ENCODE measurements around the gene ITGB7.
A peak's percentile ranks its signal among the peaks of the same experiment; 100 is the strongest.

Gene ITGB7

DNA sequence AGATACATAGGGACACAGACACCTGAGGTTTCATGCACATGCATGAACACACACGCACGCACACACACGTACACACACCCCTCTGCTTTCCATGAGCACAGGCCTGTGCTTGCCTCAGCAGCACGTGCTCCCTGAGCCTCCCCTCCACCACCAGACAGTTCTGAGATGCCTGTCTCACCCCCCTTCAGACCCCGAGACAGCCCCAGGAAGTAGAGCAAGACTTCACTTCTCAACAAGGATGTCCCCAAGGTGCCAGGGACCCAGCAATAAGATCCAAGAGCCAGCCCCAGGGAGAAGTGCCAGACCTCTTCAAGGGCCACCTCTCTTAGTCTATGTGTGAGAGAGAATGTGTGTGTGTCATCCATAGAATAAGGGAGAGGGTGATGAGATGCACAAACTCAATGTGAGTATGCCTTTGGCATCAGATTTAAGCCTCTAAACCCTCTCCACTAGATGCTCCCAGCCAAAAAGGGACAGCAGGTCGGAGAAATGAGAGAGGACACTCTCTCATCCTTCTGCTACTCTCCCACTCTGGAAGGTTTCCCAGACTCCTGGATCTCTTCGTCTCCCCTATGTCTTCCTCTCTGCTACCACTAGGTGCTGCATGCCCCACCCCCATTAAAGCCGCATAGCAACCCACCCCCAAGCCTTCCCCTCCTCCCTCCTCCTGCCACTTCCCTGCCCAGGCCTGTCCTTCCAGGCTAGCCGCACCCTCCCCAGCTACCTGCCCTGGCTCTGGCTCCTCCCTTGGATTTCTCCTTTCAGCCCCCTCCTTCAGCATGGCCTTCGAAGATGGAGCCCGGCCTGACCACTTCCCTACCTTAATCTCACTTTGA, 17.2 kb upstream of the ITGB7 start (continued):
- TF ChIP-seq, protein P1, sequence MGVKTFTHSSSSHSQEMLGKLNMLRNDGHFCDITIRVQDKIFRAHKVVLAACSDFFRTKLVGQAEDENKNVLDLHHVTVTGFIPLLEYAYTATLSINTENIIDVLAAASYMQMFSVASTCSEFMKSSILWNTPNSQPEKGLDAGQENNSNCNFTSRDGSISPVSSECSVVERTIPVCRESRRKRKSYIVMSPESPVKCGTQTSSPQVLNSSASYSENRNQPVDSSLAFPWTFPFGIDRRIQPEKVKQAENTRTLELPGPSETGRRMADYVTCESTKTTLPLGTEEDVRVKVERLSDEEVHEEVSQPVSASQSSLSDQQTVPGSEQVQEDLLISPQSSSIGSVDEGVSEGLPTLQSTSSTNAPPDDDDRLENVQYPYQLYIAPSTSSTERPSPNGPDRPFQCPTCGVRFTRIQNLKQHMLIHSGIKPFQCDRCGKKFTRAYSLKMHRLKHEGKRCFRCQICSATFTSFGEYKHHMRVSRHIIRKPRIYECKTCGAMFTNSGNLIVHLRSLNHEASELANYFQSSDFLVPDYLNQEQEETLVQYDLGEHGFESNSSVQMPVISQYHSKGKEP (tag by site-specific recombination; IDR thresholded peaks at IDR 0.05), result no peak

DNA sequence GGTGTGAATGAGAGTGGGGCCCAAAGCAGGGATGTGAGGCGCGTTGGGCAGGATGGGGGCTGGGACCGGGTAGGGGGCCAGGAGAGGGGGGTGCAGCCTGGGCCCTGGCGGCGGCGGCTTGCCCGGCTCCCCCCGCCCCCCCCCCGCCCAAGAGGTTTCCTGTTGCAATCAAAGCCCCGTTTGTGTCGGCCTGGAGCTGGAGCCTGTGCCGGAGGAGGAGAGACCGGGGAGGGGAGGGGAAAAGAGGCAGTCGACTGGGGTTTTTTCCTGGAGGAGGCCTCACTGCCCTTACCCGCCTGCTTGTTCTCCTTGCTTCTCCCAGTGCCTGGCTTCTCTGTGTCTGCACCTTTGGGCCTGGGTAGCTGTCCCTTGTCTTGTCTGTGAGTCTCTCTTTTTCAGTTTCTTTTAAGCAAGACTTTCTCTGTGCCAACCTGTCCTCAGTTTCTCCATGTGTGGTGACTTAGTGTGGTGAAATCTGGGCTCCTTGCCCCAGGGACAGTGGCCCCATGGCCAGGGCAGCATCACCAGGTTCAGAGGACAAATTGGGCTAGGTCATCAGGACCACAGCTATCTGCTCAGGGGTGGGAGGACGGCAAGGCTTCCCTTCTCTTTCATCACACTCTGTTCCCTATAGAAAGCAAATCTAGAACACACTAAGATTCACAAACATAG, 16.5 kb upstream of the ITGB7 start:
- no peaks in the 10 kb centered on the region for H3K9me3 ChIP-seq (ENCODE audit: control insufficient read depth, insufficient read depth, low read depth, low read length)
- peak; percentile 50; the same call in 1 of the 2 replicates for TF ChIP-seq PRDM1 (tag by site-specific recombination; IDR thresholded peaks at IDR 0.05)
- TF ChIP-seq, protein P2, sequence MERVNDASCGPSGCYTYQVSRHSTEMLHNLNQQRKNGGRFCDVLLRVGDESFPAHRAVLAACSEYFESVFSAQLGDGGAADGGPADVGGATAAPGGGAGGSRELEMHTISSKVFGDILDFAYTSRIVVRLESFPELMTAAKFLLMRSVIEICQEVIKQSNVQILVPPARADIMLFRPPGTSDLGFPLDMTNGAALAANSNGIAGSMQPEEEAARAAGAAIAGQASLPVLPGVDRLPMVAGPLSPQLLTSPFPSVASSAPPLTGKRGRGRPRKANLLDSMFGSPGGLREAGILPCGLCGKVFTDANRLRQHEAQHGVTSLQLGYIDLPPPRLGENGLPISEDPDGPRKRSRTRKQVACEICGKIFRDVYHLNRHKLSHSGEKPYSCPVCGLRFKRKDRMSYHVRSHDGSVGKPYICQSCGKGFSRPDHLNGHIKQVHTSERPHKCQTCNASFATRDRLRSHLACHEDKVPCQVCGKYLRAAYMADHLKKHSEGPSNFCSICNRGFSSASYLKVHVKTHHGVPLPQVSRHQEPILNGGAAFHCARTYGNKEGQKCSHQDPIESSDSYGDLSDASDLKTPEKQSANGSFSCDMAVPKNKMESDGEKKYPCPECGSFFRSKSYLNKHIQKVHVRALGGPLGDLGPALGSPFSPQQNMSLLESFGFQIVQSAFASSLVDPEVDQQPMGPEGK (tag by site-specific recombination; IDR thresholded peaks at IDR 0.05), result peak; percentile 41
- TF ChIP-seq, protein P3, sequence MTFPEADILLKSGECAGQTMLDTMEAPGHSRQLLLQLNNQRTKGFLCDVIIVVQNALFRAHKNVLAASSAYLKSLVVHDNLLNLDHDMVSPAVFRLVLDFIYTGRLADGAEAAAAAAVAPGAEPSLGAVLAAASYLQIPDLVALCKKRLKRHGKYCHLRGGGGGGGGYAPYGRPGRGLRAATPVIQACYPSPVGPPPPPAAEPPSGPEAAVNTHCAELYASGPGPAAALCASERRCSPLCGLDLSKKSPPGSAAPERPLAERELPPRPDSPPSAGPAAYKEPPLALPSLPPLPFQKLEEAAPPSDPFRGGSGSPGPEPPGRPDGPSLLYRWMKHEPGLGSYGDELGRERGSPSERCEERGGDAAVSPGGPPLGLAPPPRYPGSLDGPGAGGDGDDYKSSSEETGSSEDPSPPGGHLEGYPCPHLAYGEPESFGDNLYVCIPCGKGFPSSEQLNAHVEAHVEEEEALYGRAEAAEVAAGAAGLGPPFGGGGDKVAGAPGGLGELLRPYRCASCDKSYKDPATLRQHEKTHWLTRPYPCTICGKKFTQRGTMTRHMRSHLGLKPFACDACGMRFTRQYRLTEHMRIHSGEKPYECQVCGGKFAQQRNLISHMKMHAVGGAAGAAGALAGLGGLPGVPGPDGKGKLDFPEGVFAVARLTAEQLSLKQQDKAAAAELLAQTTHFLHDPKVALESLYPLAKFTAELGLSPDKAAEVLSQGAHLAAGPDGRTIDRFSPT (tag by site-specific recombination; IDR thresholded peaks at IDR 0.05), result 0 out of 2 replicates have a peak, but pooled peaks have one; percentile 4
- TF ChIP-seq, protein P4, sequence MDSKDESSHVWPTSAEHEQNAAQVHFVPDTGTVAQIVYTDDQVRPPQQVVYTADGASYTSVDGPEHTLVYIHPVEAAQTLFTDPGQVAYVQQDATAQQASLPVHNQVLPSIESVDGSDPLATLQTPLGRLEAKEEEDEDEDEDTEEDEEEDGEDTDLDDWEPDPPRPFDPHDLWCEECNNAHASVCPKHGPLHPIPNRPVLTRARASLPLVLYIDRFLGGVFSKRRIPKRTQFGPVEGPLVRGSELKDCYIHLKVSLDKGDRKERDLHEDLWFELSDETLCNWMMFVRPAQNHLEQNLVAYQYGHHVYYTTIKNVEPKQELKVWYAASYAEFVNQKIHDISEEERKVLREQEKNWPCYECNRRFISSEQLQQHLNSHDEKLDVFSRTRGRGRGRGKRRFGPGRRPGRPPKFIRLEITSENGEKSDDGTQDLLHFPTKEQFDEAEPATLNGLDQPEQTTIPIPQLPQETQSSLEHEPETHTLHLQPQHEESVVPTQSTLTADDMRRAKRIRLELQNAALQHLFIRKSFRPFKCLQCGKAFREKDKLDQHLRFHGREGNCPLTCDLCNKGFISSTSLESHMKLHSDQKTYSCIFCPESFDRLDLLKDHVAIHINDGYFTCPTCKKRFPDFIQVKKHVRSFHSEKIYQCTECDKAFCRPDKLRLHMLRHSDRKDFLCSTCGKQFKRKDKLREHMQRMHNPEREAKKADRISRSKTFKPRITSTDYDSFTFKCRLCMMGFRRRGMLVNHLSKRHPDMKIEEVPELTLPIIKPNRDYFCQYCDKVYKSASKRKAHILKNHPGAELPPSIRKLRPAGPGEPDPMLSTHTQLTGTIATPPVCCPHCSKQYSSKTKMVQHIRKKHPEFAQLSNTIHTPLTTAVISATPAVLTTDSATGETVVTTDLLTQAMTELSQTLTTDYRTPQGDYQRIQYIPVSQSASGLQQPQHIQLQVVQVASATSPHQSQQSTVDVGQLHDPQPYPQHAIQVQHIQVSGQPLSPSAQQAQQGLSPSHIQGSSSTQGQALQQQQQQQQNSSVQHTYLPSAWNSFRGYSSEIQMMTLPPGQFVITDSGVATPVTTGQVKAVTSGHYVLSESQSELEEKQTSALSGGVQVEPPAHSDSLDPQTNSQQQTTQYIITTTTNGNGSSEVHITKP (tag by site-specific recombination; IDR thresholded peaks at IDR 0.05), result 0 out of 2 replicates have a peak, but pooled peaks have one; percentile 69
- TF ChIP-seq ZEB2 (tag by site-specific recombination; IDR thresholded peaks at IDR 0.05), result no peak
- TF ChIP-seq, protein P5, sequence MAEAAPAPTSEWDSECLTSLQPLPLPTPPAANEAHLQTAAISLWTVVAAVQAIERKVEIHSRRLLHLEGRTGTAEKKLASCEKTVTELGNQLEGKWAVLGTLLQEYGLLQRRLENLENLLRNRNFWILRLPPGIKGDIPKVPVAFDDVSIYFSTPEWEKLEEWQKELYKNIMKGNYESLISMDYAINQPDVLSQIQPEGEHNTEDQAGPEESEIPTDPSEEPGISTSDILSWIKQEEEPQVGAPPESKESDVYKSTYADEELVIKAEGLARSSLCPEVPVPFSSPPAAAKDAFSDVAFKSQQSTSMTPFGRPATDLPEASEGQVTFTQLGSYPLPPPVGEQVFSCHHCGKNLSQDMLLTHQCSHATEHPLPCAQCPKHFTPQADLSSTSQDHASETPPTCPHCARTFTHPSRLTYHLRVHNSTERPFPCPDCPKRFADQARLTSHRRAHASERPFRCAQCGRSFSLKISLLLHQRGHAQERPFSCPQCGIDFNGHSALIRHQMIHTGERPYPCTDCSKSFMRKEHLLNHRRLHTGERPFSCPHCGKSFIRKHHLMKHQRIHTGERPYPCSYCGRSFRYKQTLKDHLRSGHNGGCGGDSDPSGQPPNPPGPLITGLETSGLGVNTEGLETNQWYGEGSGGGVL (tag by site-specific recombination; IDR thresholded peaks at IDR 0.05), result peak; percentile 30; the same call in 1 of the 2 replicates
- TF ChIP-seq, protein P6, sequence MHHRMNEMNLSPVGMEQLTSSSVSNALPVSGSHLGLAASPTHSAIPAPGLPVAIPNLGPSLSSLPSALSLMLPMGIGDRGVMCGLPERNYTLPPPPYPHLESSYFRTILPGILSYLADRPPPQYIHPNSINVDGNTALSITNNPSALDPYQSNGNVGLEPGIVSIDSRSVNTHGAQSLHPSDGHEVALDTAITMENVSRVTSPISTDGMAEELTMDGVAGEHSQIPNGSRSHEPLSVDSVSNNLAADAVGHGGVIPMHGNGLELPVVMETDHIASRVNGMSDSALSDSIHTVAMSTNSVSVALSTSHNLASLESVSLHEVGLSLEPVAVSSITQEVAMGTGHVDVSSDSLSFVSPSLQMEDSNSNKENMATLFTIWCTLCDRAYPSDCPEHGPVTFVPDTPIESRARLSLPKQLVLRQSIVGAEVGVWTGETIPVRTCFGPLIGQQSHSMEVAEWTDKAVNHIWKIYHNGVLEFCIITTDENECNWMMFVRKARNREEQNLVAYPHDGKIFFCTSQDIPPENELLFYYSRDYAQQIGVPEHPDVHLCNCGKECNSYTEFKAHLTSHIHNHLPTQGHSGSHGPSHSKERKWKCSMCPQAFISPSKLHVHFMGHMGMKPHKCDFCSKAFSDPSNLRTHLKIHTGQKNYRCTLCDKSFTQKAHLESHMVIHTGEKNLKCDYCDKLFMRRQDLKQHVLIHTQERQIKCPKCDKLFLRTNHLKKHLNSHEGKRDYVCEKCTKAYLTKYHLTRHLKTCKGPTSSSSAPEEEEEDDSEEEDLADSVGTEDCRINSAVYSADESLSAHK (tag by site-specific recombination; IDR thresholded peaks at IDR 0.05), result no peak
- 0 out of 2 replicates have a peak, but pooled peaks have one; percentile 34 for TF ChIP-seq ZNF157 (tag by site-specific recombination; IDR thresholded peaks at IDR 0.05)
- H3K36me3 ChIP-seq (ENCODE audit: control insufficient read depth in 2 of 2, insufficient read depth in 1 of 2, low read length in 2 of 2), result no peaks in the 10 kb centered on the region
- no peak overlapping the region for H3K4me3 ChIP-seq (ENCODE audit: low read depth, low read length)
- H3K4me1 ChIP-seq (ENCODE audit: control insufficient read depth, insufficient read depth, low read length), result peaks cover 4% of the 10 kb centered on the region
- H3K27ac ChIP-seq (ENCODE audit: extremely low read depth, low read depth, low read length), result no peak overlapping the region
- CTCF ChIA-PET, result interaction anchor here (1.1 to 1.2 kb wide), 2 partner anchors 9 to 10 kb away, joined by 4 to 5 read pairs; no protein-coding TSS in a partner anchor
- POLR2A ChIA-PET, result no interaction called here
